IMR-90 (cell line): ENCODE measurements around the gene ITGA5. TPM values are rescaled to one million over a fixed set of nuclear protein-coding genes. Genes with fewer than 3 reads are reported as not detected.

ENCODE experiments used
- ATAC-seq: fragments of 200-7000 bp; cut with Tn5 transposase; 2 replicates; pipeline ENCODE4 v1.9.1; 2020; ENCODE audit warnings: low read depth, mild to moderate bottlenecking, moderate library complexity
- BruUV-seq: library from RNA; stranded (reverse); fragments of 400-500 nt; replicated peaks from 2 replicates; lab custom pipeline; 2021; lab: Mats Ljungman, UMichigan
- CTCF ChIA-PET: fragments of 300-600 bp; formaldehyde crosslinking; extraction: SDS; loops from one replicate; lab custom pipeline; 2021; ENCODE audit warnings: antibody characterized with exemption; lab: Yijun Ruan, JAX
- POLR2A ChIA-PET: fragments of 300-600 bp; sonication (Branson Sonifier 250); formaldehyde crosslinking; loops from one replicate; lab custom pipeline; 2022; ENCODE audit warnings: antibody characterized with exemption; ENCODE audit not compliant: unreplicated experiment; lab: Charles Lee
- DNase-seq: peaks from one replicate; pipeline ENCODE4 v3.0.0; 2013
- H2AFZ ChIP-seq: replicated peaks from 2 replicates; pipeline ENCODE3; 2013; ENCODE audit warnings: low read length, mild to moderate bottlenecking; ENCODE audit not compliant: poor library complexity
- H2AK5ac ChIP-seq: 2 replicates; pipeline ENCODE4 v1.6.1; 2013; ENCODE audit warnings: low read depth, low read length, inconsistent platforms
- H2AK9ac ChIP-seq: replicated peaks from 2 replicates; pipeline ENCODE3; 2013; ENCODE audit warnings: mild to moderate bottlenecking, low read depth, low read length, moderate library complexity; ENCODE audit not compliant: poor library complexity
- H2BK120ac ChIP-seq: 2 replicates; pipeline ENCODE4 v1.6.1; 2013; ENCODE audit warnings: low read depth, low read length, inconsistent platforms
- H2BK15ac ChIP-seq: 3 replicates; pipeline ENCODE4 v1.6.1; 2013; ENCODE audit warnings: low read depth, low read length, inconsistent platforms
- H2BK20ac ChIP-seq: 2 replicates; pipeline ENCODE4 v1.6.1; 2013; ENCODE audit warnings: low read depth, mild to moderate bottlenecking, inconsistent platforms, low read length, moderate library complexity
- H2BK5ac ChIP-seq: 2 replicates; pipeline ENCODE4 v1.6.1; 2013; ENCODE audit warnings: mild to moderate bottlenecking, low read depth, low read length, inconsistent platforms; ENCODE audit not compliant: poor library complexity, severe bottlenecking
- H3K14ac ChIP-seq: replicated peaks from 2 replicates; pipeline ENCODE4 v1.6.1; 2013; ENCODE audit warnings: low read depth, low read length, inconsistent platforms
- H3K18ac ChIP-seq: 2 replicates; pipeline ENCODE4 v1.6.1; 2013; ENCODE audit warnings: low read depth, low read length, control low read depth
- H3K23ac ChIP-seq: 2 replicates; pipeline ENCODE4 v1.6.1; 2013; ENCODE audit warnings: low read depth, low read length, inconsistent platforms
- H3K27ac ChIP-seq: 2 replicates; pipeline ENCODE4 v1.5.1; 2013; ENCODE audit warnings: mild to moderate bottlenecking, control low read depth, low read length; ENCODE audit not compliant: insufficient read depth
- H3K27me3 ChIP-seq: 2 replicates; pipeline ENCODE4 v1.6.1; 2013; ENCODE audit warnings: low read length; ENCODE audit not compliant: control insufficient read depth, insufficient read depth
- H3K36me3 ChIP-seq: 2 replicates; pipeline ENCODE4 v1.6.1; 2013; ENCODE audit warnings: low read length, mixed read lengths; ENCODE audit not compliant: control insufficient read depth, insufficient read depth
- H3K4ac ChIP-seq: 2 replicates; pipeline ENCODE4 v1.6.1; 2013; ENCODE audit warnings: low read depth, low read length, inconsistent platforms
- H3K4me1 ChIP-seq: 2 replicates; pipeline ENCODE4 v1.6.1; 2013; ENCODE audit warnings: low read length, mixed read lengths; ENCODE audit not compliant: control insufficient read depth, insufficient read depth
- H3K4me2 ChIP-seq: 2 replicates; pipeline ENCODE4 v1.6.1; 2013; ENCODE audit warnings: low read depth, mild to moderate bottlenecking, control low read depth, low read length, moderate library complexity
- H3K4me3 ChIP-seq: 2 replicates; pipeline ENCODE4 v1.5.1; 2013; ENCODE audit warnings: low read depth, mild to moderate bottlenecking, control low read depth, low read length, moderate library complexity; ENCODE audit not compliant: insufficient read depth
- H3K56ac ChIP-seq: 2 replicates; pipeline ENCODE4 v1.6.1; 2013; ENCODE audit warnings: low read length, inconsistent platforms; ENCODE audit not compliant: insufficient read depth; ENCODE audit errors: extremely low read depth
- H3K79me1 ChIP-seq, 2 experiments: 2 replicates each; pipeline ENCODE4 v1.6.1; 2013; ENCODE audit warnings: low read length in 2 of 2, inconsistent platforms in 1 of 2, low read depth in 1 of 2
- H3K9ac ChIP-seq: 2 replicates; pipeline ENCODE4 v1.6.1; 2013; ENCODE audit warnings: low read depth, low read length, control low read depth
- H3K9me1 ChIP-seq: 2 replicates; pipeline ENCODE4 v1.6.1; 2013; ENCODE audit warnings: low read length, inconsistent platforms; ENCODE audit not compliant: insufficient read depth
- H3K9me3 ChIP-seq: 2 replicates; pipeline ENCODE4 v1.6.1; 2013; ENCODE audit warnings: low read length; ENCODE audit not compliant: control insufficient read depth, insufficient read depth
- H4K20me1 ChIP-seq: 2 replicates; pipeline ENCODE4 v1.6.1; 2013; ENCODE audit warnings: low read length, inconsistent platforms; ENCODE audit not compliant: insufficient read depth
- H4K5ac ChIP-seq: 2 replicates; pipeline ENCODE4 v1.6.1; 2013; ENCODE audit warnings: mild to moderate bottlenecking, low read depth, low read length, control low read depth
- H4K8ac ChIP-seq, 2 experiments: 2 replicates each; pipeline ENCODE4 v1.6.1; 2013; ENCODE audit warnings: low read depth in 2 of 2, low read length in 2 of 2, control low read depth in 1 of 2, inconsistent platforms in 1 of 2
- H4K91ac ChIP-seq: 2 replicates; pipeline ENCODE4 v1.6.1; 2013; ENCODE audit warnings: low read depth, low read length, inconsistent platforms; ENCODE audit not compliant: insufficient read depth
- CEBPB ChIP-seq: IDR thresholded peaks from 2 replicates; pipeline ENCODE4 v1.6.1; 2012; ENCODE audit warnings: low read depth, low read length, improper control_type of control experiment
- CHD1 ChIP-seq: IDR thresholded peaks from 2 replicates; pipeline ENCODE4 v1.6.1; 2012; ENCODE audit warnings: low read depth, low read length, improper control_type of control experiment
- FOS ChIP-seq: fragments of 150-350 bp; IDR thresholded peaks from 2 replicates; pipeline ENCODE4 v1.6.1; 2016; ENCODE audit warnings: low read depth, low read length
- MAFK ChIP-seq: IDR thresholded peaks from 2 replicates; pipeline ENCODE4 v1.6.1; 2012; ENCODE audit warnings: low read depth, low read length, improper control_type of control experiment
- MAZ ChIP-seq: IDR thresholded peaks from 2 replicates; pipeline ENCODE4 v1.6.1; 2012; ENCODE audit warnings: low read depth, mild to moderate bottlenecking, low read length, improper control_type of control experiment, moderate library complexity, borderline replicate concordance
- MXI1 ChIP-seq: IDR thresholded peaks from 2 replicates; pipeline ENCODE4 v1.6.1; 2012; ENCODE audit warnings: low read depth, mild to moderate bottlenecking, low read length, moderate library complexity, borderline replicate concordance
- NFE2L2 ChIP-seq: fragments of 150-350 bp; IDR thresholded peaks from 2 replicates; pipeline ENCODE4 v1.6.1; 2016; ENCODE audit warnings: low read depth, mild to moderate bottlenecking, low read length
- RAD21 ChIP-seq: IDR thresholded peaks from 2 replicates; pipeline ENCODE4 v1.6.1; 2012; ENCODE audit warnings: low read length, improper control_type of control experiment
- RFX5 ChIP-seq: IDR thresholded peaks from 2 replicates; pipeline ENCODE4 v1.8.0; 2012; ENCODE audit warnings: low read depth, mild to moderate bottlenecking, low read length, moderate library complexity
- SMC3 ChIP-seq: fragments of 150-350 bp; IDR thresholded peaks from 2 replicates; pipeline ENCODE4 v1.6.1; 2016; ENCODE audit warnings: low read depth, mild to moderate bottlenecking, antibody characterized with exemption, low read length, moderate library complexity
- WGBS, 2 experiments: methylation state at CpG; one replicate each; pipeline versions ENCODE4 v1.1.5 to v1.1.7; 2013; ENCODE audit warnings: missing lambda C conversion rate in 2 of 2; ENCODE audit not compliant: insufficient read length in 1 of 2; ENCODE audit errors: extremely low coverage in 2 of 2; 5-methylcytosine and 5-hydroxymethylcytosine counted together
- dilution Hi-C: fragments of 300-500 bp; cut with HindIII; formaldehyde crosslinking; loops from one replicate; pipeline ENCODE4 v1.14.3; 2018; ENCODE audit warnings: low sequenced_read_pairs; ENCODE audit not compliant: unreplicated experiment
- in situ Hi-C: fragments of 300-500 bp; cut with MboI; formaldehyde crosslinking; loops from 3 replicates; pipeline ENCODE4 v1.14.3; 2019; ENCODE audit warnings: low sequenced_read_pairs, inconsistent platforms, mixed read lengths
- intact Hi-C: fragments of 100-400 bp; cut with micrococcal nuclease; formaldehyde crosslinking; loops from 2 replicates; pipeline ENCODE4 v1.10.0; 2022
- polyA plus RNA-seq, 3 experiments: library from polyadenylated mRNA; depleted of rRNA; stranded (reverse); fragments of >200 nt; gene quantifications; 2 replicates each; pipeline ENCODE4 v1.2.3, GENCODE V29; 2012; ENCODE audit warnings: low replicate concordance in 1 of 3
- total RNA-seq: library from RNA; depleted of rRNA; stranded (reverse); fragments of >200 nt; gene quantifications from 2 replicates; pipeline ENCODE4 v1.2.3, GENCODE V29; 2012
- TF ChIP-seq, protein P1 (sequence below): fragments of 150-350 bp; IDR thresholded peaks from 2 replicates; pipeline ENCODE4 v1.6.1; 2017; ENCODE audit warnings: mild to moderate bottlenecking, antibody characterized with exemption, low read length, low read depth

Gene ITGA5
- total and polyA plus RNA-seq, 2 of the 4 experiments (the other 2 are of a cell fraction) = 159 to 259 TPM

DNA sequence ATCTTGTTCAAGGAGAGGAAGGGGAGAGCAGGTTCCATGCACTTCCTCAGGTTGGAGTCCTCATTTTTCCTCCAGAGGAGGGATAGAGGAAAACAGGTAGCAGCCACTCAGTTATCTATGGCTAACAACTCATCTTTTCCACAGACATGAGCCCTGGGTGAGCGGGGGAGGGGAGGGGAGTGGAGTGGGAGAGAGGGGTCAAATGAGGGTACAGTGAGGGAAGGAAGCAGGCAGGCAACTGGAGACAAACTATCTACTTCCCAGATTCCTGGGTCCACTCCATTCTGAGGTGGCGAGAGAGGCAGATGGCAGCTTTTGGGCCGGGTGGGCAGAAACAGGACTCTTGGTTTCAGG, 32.0 kb downstream of the ITGA5 start:
- Histone ChIP-seq H3K4me3 (no peak overlapping the region), H3K79me1 (no peaks in the 10 kb centered on the region), H2AFZ (no peak overlapping the region), H3K4me1 (peaks cover 13% of the 10 kb centered on the region), H3K56ac (no peak overlapping the region), H2BK20ac (no peak overlapping the region), H3K9me1 (no peaks in the 10 kb centered on the region; the same call in 1 of the 2 replicates), H3K18ac (no peak overlapping the region), H3K27ac (no peak overlapping the region), H4K5ac (no peak overlapping the region), H3K9me3 (no peaks in the 10 kb centered on the region), H3K23ac (no peak overlapping the region), H2BK15ac (no peak overlapping the region), H2AK9ac (no peak overlapping the region), H3K4ac (no peak overlapping the region), H2BK120ac (no peak overlapping the region), H2BK5ac (no peak overlapping the region), H3K27me3 (no peaks in the 10 kb centered on the region), H4K91ac (no peak overlapping the region), H2AK5ac (no peak overlapping the region), H4K20me1 (no peaks in the 10 kb centered on the region), H3K4me2 (no peak overlapping the region), H3K14ac (no peak overlapping the region), H3K36me3 (peaks cover 3% of the 10 kb centered on the region; the same call in 1 of the 2 replicates), H4K8ac (no peak overlapping the region), H3K9ac (no peak overlapping the region)
- BruUV-seq = no TSS peak
- TF ChIP-seq MAFK = no peak
- TF ChIP-seq NFE2L2 = no peak
- no peak for TF ChIP-seq SMC3
- no peak for TF ChIP-seq RFX5
- TF ChIP-seq RAD21 = no peak
- TF ChIP-seq MXI1 = no peak
- no peak for TF ChIP-seq CEBPB
- TF ChIP-seq CHD1 = no peak
- TF ChIP-seq MAZ = no peak
- TF ChIP-seq, protein P1, sequence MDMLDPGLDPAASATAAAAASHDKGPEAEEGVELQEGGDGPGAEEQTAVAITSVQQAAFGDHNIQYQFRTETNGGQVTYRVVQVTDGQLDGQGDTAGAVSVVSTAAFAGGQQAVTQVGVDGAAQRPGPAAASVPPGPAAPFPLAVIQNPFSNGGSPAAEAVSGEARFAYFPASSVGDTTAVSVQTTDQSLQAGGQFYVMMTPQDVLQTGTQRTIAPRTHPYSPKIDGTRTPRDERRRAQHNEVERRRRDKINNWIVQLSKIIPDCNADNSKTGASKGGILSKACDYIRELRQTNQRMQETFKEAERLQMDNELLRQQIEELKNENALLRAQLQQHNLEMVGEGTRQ = no peak
- no peak for TF ChIP-seq FOS
- 85% methylated on average over 2 of the region's 3 CpGs; no CpG with 5 or more reads in 1 of the 2 experiments for WGBS, 2 experiments
- in situ Hi-C loops = no loop called here
- dilution Hi-C loops = no loop called here
- CTCF ChIA-PET = interaction anchor here (0.7 to 1.2 kb wide), 2 partner anchors 12 to 60 kb away, joined by 3 to 5 read pairs; no protein-coding TSS in a partner anchor
- ATAC-seq = no peak
- intact Hi-C loops = no loop called here
- DNase-seq = no peak
- POLR2A ChIA-PET = no interaction called here
